NCI-H2196 treated with DMSO at 0.1 percent for 48 hours (cell line): ENCODE data around the gene UPK1B.
"Not testable (repeated sequence)": the region's sequence is repeated elsewhere in the genome, so short reads cannot be mapped to it uniquely, and the experiment has no call there.

ENCODE experiments used
- DNase-seq: peaks from one replicate; lab custom pipeline; 2025; ENCODE audit not compliant: unreplicated experiment; lab: John Stamatoyannopoulos, UW

UPK1B gene

DNA sequence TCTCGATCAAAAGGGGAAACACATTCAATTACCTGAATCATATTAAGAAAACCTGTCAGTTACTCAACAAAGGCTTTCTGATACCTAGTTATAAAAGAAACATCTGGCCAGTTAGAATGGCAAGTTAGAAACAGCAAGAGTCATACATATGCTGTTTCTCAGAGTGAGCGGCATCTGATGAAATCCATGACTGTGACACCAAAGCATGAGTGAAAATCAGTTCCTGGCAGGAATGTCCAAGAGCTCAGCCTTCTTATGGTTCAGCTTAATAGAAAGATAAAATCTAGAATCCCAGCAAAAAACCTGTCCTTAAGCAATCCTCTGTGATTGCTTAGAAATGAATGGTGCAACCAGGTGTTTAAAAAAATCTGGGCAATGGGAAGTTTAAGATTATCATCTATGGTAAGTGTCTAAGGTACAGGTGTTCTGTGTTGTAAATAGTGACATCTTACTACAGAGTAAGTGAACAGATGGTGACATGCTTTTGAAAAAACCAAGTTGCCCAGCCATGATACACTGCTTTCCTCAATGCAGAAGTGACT, 48.5 kb downstream of the UPK1B start:
- no peak for DNase-seq

DNA sequence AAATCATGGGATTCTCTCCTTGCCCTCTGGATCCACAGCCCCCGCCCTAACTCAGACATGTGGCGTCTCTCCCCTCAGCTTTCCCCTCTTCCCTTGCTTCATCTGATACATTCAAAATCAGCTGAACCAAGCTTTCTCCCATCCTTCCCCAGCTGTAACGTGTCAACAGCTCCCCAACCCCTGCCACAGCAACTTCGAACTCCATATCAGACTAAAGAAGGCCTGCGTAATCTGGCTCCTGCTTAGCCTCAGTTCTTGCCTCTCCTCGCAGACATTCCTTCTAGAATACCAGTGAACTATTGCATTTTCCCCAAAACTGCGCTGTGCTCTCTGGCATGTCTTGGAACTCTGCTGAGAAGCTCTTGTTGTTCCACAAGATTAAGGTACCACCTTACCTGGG, 49.0 kb downstream of the UPK1B start:
- no peak for DNase-seq

DNA sequence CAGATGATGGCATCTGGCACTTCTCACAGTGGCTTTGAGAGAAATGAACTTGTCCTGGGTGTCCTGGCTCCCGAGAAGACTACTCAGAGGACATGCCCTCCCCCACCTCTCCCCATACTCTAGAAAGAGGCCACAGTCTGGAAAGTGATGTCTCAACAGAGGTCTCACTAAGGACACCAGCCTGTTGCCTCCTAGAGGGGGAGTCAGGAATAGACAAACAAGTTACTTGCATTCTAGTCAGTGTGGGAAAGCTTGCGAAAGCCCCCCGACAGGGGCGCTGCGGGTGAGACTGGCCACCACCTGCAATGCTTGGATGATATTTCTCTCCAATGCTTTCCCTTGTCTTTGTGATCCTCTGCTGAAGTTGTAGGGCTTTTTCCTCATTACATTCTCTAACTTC, 50.1 kb downstream of the UPK1B start:
- DNase-seq, result no peak

DNA sequence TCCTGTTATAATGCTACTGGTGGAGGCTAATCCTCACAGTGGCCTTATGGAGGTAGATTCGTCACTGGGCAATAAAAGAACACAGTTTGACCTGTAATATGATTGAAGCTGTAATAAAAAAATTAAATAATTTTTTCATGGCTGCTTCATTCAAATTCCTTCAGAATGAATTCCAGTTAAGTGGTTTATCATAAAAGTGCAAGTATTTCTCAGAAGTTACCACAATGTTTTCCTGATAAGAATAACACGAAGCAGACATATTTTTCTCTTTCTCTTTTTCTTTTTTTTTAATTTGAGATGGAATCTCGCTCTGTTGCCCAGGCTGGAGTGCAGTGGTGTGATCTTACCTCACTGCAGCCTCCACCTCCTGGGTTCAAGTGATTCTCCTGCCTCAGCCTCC, 51.7 kb downstream of the UPK1B start:
- no peak for DNase-seq

DNA sequence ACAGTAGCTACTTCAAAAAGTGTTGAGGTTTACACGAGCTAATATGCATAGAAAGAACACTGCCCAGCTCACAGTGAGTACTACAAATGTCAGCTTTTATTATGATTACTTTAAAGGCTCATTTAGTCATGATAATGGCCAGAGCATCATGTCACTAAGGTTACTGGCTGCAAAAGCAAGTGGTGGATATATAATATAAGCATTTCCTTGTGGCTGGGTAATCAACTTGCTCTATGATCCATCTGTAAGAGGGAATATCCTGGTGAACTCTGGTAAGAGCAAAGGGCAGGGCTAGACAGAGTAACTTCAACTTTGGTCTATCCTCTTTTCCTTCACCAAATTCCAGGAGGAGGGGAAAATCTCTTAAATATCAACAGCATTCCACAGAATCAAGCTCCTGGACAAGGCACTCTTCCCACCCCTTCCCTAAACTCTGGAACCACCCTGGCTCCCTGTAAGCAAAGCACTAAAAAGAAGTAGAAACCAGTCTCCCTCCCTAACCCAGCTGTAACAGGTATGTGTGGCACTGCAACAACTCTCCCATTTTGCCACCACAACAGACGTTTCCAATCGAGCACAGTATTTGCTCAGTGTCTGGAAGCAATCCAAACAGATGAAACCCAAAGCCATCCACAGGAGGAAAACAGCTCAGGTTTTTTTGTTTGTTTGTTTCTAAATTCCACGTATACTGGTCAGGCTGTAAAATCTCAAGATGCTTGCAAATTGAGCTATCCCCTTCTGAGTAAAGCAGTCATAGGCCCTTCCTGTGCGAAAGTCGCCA, 53.9 kb downstream of the UPK1B start:
- peak; percentile 41 for DNase-seq

DNA sequence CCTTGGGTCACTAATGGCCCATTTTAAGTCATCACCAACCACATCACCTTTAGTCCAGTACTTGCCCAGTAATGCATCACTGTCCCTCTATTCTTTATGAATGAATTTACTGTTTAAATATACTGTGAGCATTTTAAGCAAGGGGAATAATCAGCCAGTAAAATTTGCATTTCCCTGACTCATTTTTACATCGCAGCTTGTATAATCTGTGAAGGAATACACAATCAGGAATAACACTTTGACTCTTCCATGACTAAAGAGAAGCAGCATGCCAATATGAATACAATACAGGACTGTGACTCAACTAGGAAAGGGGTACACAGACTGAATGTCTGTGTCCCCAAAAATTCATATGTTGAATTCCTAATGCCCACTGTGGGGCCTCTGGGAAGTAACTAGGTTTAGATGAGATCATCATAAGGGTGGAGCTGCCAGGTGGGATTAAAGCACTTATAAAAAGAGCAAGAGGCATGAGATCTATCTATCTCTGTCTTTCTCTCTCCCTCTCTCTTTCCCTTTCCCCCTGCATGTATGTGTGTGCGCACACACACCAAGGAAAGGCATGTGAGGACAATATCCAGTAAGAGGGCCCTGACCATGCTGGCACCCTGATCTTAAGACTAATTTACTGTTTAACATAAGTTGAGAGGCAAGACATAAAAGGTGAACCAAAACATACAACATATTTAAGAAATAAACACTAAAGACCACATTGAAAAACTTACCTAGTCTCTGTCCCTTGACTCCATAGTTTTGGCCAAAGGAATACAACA, 55.2 kb downstream of the UPK1B start:
- DNase-seq, result no peak

DNA sequence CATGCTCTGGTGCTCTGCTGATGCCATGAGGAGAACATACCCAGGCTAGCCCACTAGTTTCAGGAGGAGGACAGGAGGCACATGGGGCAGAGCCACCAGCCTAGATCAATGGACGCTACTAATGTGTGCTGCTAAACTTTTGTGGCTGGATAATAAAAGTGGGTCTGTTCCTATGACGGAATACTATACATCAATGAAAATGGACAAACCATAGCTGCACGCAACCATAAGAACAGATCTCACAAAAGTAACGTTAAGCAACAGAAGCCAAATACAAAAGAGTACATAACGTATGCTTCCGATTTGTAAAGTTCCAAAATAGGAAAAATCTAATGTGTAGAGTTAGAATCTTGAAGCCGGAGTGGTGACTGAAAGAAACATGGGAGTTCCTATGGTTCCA, 55.8 kb downstream of the UPK1B start:
- no peak for DNase-seq

DNA sequence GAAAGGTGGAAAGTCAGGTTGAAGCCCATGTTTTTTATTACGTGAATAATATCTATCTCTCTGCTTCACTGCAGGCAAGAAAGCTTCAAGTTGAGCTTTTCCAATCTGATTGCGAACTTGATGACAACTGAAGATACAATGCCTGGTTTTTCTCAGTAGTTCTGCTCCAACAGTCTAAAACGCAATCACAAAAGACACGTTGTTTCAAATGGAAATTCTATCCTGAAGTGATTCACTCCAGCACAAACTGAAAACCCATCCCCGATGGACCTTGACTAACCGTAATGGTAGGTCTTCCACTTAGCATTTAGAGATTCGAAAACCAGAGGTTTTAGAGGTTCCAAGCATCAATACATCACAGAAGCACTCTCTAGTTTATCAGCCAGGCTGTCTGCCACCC, 56.7 kb downstream of the UPK1B start:
- no peak for DNase-seq

DNA sequence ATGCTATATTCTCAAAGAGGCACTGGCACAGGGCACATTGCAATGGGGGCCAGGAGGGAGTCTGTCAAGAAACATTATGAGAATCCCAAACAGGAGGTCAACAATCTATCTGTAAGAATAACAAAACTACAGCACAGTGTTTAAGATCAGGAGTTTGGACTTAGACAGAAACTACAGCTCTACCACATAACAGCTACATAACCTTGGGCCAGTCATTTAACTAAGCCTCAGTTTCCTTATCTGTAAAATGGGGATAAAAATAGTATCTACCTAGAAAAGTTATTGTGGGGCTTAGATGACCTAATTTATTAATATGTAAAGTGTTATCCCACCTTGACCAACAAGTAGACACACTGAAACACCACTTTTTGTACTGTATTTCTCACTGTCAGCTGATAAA, 57.3 kb downstream of the UPK1B start:
- DNase-seq, result no peak

DNA sequence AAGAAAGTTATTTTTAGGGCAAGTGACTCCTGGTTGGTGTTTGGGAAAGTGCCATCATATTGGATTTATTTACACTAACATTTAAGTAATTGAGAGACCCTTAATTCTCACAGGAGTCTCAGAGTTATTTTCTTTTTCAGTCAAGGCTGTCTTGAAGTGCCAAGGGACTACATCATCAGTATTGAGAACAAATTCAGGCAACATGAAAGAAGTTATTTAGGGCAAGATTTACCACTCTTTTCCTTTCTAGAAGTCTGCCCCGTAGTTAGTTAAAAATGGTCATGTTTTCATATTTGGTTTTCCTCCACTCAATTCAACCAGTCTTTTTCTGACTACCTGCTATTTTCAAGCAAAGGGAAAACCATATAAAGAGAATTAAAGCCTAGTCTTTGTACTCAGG, 61.2 kb downstream of the UPK1B start:
- DNase-seq, result no peak

DNA sequence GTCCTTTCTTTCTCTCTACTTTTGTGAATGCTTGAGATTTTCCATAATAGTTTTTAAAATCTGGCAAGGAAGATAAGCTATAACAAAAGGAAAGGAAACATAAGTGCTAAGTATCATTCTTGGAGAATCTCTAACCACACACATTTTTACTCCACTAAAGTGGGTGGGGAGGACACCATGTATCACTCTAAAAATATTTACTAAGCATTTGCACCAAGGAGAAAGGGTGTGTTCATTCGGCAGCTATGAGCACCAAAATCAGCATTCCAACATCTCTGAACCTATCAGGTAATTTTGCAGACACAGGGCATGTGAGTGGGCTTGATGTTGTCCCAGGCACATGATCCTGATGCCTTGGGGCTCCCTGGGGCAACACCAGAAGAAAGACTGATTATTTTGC, 61.8 kb downstream of the UPK1B start:
- DNase-seq, result no peak

DNA sequence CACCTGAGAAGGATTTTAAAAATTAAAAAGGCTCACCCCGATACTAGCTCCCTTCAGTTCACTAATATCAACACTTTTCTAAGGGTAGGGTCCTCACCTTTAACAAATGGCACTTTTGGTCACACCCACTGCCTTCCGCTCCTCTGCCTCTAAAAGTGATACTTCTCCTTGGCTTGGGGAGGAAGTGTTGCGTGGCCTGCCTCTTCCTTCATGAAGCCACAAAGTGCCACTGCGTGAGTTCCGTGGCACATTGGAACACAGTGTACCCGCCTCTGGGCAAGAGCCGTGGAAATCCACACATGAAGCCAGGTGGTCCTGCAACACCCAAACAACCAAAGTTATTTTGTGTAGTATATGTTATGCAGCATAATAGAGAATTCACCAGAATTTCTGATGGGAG, 63.4 kb downstream of the UPK1B start:
- no peak for DNase-seq

DNA sequence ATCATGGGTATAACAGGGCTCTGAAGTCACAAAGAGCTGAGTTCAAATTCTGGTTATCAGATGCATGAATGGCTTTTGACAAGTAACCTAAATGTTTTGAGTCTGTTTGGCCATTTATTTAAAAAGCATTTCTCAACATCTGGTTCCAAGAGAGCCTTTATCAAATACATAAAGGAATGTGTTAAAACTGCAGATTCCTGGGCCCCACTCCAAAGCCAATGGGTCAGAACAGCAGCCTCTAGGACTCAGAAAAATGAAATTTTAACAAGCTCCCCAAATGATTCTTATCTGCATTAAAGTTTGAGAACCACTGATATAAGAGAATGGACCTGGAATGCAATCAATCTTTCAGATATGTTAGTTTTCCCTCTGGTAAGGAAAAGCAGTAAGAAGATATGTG, 63.9 kb downstream of the UPK1B start:
- no peak for DNase-seq

DNA sequence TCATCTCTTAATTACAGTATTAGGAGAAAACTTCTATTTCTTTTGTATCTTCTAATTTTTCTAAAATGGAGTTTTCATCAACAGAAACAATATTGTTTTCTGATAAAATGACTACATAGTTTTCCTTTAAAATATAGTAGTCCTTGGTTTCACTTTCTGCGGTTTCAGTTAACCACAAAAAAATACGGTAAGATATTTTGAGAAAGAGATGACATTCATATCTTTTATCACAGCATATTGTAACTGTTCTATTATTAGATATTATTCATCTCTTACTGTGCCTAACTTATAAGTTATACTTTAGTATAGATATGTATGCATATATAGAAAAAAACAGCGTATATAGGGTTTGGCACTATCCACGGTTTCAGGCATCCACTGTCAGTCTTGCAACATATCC, 65.0 kb downstream of the UPK1B start:
- DNase-seq, result no peak

DNA sequence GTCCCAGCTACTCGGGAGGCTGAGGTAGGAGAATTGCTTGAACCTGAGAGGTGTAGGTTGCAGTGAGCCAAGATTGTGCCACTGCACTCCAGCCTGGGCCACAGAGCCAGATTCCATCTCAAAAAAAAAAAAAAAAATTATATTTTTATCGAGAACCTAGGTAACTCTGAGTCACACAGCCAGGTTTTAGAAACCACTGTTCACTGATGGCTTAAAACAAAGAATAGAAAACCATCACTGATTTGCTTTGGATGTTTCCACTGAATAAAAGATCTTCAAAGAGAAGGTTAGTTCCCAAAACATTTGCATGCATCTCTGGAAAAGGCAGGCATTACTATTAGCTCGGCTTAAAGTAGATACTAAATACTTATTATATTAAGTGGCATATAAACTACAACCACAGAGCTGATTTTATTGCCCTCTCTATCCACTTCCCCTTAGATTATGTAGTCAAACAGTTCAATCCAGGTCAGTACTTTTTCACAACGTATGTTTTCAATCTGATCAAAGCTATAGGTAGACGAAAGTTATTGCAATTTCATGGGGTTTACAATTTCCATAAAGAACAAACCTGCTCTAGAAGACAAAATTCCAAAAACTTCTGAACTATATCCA, 65.9 kb downstream of the UPK1B start:
- no peak for DNase-seq

DNA sequence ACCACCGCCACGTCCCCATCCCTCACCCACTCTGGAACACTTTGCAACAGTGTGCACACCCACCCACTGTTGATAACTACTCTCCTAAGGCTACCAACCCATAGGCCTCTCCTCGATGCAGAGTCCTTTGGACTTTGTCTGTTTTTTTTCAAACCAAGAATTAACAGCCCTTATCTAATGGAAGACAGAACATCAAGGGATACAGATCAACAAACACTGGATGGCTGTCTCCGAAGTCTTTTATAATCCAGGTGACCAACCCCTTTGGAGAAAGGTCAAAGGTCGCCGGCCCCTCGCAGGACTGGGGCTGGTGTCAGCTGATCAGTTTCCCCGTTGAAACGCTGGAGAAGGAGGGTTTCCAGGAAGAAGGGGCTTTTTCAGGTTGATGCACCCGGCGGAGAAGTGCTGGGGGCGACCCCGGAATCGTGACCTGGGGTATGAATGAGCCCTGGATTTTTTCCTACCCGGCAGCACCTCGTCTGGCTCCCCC, 66.7 kb downstream of the UPK1B start:
- DNase-seq, result no peak

DNA sequence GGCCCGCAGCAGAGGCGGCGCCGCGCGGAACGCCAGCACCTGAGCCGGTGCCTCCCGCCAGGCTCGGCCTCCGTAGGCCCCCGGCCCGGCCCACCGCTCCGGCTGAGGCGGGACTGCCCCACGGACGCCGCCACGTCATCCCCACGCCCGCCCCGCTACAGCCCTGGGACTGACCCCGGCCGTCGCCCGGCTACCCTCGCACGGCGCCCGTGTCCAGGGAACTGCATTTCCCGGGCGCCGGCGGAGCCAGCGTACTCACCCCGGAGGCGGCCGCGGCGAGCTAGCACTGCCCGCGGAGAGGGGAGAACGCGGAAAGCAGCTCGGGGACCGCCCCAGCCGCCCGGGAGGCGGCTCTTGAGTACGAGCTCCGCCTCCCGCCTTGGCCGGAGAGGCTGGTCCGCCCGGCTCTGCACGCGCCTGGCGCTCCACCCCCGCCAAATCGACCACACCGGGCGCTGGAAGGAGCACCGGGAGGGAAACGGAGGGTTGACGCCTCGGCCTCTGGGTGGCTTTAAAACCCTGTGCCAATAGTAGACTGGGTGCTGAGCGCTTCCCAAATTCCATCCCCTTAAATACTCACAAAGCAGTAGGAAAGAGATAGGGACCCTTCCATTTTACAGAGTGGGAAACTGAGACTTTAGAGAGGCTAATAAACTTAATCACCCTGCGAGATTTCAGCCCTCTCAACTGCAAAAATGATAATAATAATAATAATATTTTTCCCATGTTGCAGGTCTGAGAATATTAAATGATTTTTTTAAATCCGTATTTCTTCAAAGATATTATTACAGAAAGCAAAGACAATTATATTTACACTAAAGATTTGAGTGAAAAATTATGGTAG, 67.4 kb downstream of the UPK1B start, which contains the start of gene B4GALT4:
TSS of gene B4GALT4 (minus strand) at position 288 of the 844 bp plus-strand sequence. CDS start 10,779 bp downstream, outside the sequence.
- peak; percentile 92 for DNase-seq

DNA sequence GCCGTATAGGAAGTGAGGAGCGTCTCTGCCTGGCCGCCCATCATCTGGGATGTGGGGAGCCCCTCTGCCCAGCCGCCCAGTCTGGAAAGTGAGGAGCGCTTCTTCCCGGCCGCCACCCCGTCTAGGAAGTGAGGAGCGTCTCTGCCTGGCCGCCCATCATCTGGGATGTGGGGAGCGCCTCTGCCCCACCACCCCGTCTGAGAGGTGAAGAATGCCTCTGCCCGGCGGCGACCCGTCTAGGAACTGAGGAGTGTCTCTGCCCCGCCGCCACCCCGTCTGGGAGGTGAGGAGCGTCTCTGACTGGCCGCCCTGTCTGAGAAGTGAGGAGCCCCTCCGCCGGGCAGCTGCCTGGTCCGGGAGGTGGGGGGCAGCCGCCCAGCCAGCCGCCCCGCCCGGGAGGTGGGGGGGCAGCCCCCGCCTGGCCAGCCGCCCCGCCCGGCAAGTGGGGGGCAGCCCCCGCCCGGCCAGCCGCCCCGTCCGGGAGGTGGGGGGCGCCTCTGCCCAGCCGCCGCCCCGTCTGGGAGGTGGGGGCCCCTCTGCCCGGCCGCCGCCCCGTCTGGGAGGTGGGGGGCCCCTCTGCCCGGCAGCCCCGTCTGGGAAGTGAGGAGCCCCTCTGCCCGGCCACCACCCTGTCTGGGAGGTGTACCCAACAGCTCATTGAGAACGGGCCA, 69.1 kb downstream of the UPK1B start:
- not testable (repeated sequence) for DNase-seq

DNA sequence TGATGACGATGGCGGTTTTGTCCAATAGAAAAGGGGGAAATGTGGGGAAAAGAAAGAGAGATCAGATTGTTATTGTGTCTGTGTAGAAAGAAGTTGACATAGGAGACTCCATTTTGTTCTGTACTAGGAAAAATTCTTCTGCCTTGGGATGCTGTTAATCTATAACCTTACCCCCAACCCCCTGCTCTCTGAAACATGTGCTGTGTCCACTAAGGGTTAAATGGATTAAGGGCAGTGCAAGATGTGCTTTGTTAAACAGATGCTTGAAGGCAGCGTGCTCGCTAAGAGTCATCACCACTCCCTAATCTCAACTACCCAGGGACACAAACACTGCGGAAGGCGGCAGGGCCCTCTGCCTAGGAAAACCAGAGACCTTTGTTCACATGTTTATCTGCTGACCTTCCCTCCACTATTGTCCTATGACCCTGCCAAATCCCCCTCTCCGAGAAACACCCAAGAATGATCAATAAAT, 69.7 kb downstream of the UPK1B start:
- DNase-seq, result not testable (repeated sequence)

DNA sequence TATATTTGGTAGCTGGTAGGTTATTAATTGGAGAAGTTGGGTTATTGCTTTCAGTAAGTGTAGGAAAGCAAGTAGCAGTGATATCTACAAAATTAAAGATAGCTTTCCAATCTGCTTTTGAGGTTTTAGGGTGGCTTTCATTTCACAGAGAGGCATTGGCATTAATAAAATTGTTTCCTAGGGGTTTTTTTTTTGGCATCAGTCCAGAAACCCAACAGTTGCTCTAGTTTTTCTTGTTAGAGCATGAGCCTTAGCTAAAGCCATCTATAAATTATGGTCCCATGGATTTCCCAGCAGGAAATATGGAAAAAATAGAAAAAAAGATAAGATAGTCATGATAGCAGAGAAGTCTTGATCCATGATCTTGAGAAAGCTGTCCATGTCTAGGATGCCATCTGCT, 70.3 kb downstream of the UPK1B start:
- no peak for DNase-seq
